Activated naive CD4-positive, alpha-beta T cell (primary cell): ENCODE data around the gene KCTD11.

ENCODE experiments used
- DNase-seq, 4 experiments: peaks; one replicate each; lab custom pipeline; 2025; lab: John Stamatoyannopoulos, UW

The KCTD11 gene

GRCh38 chr17:7351665-7352502 lies at the start of gene KCTD11:
KCTD11 (plus strand) TSS chr17:7352162.
- DNase-seq: peak in 3 of 4 experiments; percentile 28 to 57 (median 41)

- no peak for DNase-seq
Observed at GRCh38 chr17:7304179-7304578, 47.8 kb upstream of the KCTD11 start.

GRCh38 chr17:7306911-7307685 lies 44.9 kb upstream of the KCTD11 start, which contains the start of gene EIF5A:
EIF5A (plus strand) TSS chr17:7307628; CDS start chr17:7309636, 2,008 bp downstream.
- DNase-seq: peak; percentile 100

GRCh38 chr17:7307686-7308624 lies 44.0 kb upstream of the KCTD11 start:
- peak; percentile 46 to 63 (median 51) for DNase-seq

- peak; percentile 58 to 76 (median 66) for DNase-seq
Observed at GRCh38 chr17:7308625-7309433, 43.1 kb upstream of the KCTD11 start.

- no peak for DNase-seq
Observed at GRCh38 chr17:7309628-7310027, 42.3 kb upstream of the KCTD11 start.

- no peak for DNase-seq
Observed at GRCh38 chr17:7311110-7311705, 40.8 kb upstream of the KCTD11 start.

- no peak for DNase-seq
Observed at GRCh38 chr17:7312432-7313087, 39.4 kb upstream of the KCTD11 start.

GRCh38 chr17:7313088-7313889 lies 38.7 kb upstream of the KCTD11 start:
- no peak for DNase-seq

GRCh38 chr17:7313890-7314718 lies 37.9 kb upstream of the KCTD11 start:
- DNase-seq: no peak

GRCh38 chr17:7314719-7315569 lies 37.0 kb upstream of the KCTD11 start, which contains the start of gene GPS2:
GPS2 (minus strand) TSS chr17:7315360; CDS start chr17:7315052, 308 bp downstream.
- DNase-seq: peak; percentile 85 to 93 (median 90)

GRCh38 chr17:7315570-7316235 lies 36.3 kb upstream of the KCTD11 start:
- DNase-seq: no peak

- DNase-seq: no peak
Observed at GRCh38 chr17:7317161-7317803, 34.7 kb upstream of the KCTD11 start.

GRCh38 chr17:7318121-7318860 lies 33.7 kb upstream of the KCTD11 start:
- DNase-seq: no peak

- no peak for DNase-seq
Observed at GRCh38 chr17:7321466-7321865, 30.5 kb upstream of the KCTD11 start.
